Breast epithelium (tissue), 3 donors: ENCODE data around the gene ECHS1.

Experiments
- POLR2A ChIP-seq: fragments of 450-650 bp; IDR thresholded peaks from one replicate; pipeline ENCODE4 v1.6.1; 2016; ENCODE audit warnings: antibody characterized with exemption, mild to moderate bottlenecking, moderate library complexity
- TF ChIP-seq, protein P1 (sequence below), 3 donors: fragments of 450-650 bp; IDR thresholded peaks; one replicate each; pipeline ENCODE4 v1.5.1; 2016 to 2017; ENCODE audit warnings: antibody characterized with exemption in 3 of 3, mild to moderate bottlenecking in 3 of 3, moderate library complexity in 3 of 3

DNA sequence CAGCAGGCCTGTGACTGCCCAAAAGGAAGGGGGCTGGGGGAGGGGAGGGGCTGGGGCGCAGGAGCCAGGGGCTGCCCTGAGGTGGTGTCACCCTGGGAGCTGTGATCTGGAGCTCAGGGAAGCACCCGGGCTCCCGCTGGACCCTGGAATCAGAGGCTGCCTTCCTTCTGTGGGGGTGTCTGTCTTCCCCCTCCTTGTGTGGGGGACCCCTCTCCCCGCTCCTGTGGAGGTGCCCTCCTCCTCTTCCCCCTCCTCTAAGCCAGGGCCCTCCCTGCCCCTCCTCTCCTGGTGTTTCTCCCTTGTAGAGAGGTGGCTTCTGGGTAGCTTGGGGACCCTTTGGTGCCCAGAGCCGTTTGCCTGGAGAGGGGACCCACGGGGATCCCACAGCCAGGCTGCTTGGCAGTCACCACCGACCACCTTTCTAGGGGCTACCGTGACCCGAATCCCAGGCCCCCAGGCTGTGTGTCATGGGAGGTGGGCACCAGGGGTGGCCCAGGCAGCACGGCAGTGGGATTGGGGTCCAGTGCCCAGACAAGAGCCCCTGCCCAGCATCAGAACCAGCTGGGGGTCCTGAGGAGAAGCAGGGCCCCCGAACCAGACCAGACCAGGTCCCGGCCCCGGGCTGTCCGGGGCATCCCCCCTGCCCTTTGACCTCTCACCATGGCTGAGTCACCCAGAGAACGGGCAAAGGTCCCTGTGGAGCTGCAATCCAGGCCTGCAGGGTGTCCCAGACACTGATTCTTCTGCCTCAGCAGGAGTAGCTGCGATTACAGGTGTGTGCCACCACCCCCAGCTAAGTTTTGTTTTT is 25.2 kb downstream of the ECHS1 start:
- TF ChIP-seq, protein P1, sequence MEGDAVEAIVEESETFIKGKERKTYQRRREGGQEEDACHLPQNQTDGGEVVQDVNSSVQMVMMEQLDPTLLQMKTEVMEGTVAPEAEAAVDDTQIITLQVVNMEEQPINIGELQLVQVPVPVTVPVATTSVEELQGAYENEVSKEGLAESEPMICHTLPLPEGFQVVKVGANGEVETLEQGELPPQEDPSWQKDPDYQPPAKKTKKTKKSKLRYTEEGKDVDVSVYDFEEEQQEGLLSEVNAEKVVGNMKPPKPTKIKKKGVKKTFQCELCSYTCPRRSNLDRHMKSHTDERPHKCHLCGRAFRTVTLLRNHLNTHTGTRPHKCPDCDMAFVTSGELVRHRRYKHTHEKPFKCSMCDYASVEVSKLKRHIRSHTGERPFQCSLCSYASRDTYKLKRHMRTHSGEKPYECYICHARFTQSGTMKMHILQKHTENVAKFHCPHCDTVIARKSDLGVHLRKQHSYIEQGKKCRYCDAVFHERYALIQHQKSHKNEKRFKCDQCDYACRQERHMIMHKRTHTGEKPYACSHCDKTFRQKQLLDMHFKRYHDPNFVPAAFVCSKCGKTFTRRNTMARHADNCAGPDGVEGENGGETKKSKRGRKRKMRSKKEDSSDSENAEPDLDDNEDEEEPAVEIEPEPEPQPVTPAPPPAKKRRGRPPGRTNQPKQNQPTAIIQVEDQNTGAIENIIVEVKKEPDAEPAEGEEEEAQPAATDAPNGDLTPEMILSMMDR (IDR thresholded peaks at IDR 0.05), result no peak
- TF ChIP-seq POLR2A, result no peak
